Astrocyte of the spinal cord (primary cell): ENCODE data around the gene ANAPC10.

Experiments used
- DNase-seq: peaks from one replicate; pipeline ENCODE4 v3.0.0; 2011; ENCODE audit warnings: low read depth, low spot score
- H3K4me3 ChIP-seq: 2 replicates; pipeline ENCODE4 v1.5.1; 2011; ENCODE audit warnings: low read depth, mild to moderate bottlenecking, low read length, moderate library complexity
- in situ Hi-C: cut with HindIII; loops from 2 replicates; pipeline ENCODE4 v1.10.0; 2017; ENCODE audit warnings: low sequenced_read_pairs
- TF ChIP-seq, protein P1 (sequence below): IDR thresholded peaks from 2 replicates; pipeline ENCODE4 v1.5.1; 2012; ENCODE audit warnings: low read depth, mild to moderate bottlenecking, low read length, inconsistent platforms

The ANAPC10 gene

DNA sequence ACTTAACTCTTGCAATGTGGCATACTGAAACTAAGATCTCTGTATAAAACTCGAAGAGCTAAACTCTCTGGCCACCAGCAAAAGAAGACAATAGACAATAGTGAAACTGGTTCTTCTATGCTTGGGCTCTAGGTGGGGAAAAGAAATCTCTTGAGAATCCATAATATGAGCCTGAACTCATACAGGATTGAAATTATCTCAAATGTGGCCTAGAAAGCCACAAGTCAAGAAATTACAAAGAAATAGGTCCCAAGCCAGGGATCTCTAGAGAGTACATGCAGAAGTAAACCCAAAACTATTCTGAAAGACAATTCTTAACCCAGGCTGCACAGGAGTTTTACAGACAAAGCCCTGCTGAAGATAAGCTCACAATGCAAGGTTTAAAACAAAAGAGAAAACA is 127.4 kb downstream of the ANAPC10 start:
- in situ Hi-C loops = no loop called here
- DNase-seq = no peak
- TF ChIP-seq, protein P1, sequence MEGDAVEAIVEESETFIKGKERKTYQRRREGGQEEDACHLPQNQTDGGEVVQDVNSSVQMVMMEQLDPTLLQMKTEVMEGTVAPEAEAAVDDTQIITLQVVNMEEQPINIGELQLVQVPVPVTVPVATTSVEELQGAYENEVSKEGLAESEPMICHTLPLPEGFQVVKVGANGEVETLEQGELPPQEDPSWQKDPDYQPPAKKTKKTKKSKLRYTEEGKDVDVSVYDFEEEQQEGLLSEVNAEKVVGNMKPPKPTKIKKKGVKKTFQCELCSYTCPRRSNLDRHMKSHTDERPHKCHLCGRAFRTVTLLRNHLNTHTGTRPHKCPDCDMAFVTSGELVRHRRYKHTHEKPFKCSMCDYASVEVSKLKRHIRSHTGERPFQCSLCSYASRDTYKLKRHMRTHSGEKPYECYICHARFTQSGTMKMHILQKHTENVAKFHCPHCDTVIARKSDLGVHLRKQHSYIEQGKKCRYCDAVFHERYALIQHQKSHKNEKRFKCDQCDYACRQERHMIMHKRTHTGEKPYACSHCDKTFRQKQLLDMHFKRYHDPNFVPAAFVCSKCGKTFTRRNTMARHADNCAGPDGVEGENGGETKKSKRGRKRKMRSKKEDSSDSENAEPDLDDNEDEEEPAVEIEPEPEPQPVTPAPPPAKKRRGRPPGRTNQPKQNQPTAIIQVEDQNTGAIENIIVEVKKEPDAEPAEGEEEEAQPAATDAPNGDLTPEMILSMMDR = no peak

DNA sequence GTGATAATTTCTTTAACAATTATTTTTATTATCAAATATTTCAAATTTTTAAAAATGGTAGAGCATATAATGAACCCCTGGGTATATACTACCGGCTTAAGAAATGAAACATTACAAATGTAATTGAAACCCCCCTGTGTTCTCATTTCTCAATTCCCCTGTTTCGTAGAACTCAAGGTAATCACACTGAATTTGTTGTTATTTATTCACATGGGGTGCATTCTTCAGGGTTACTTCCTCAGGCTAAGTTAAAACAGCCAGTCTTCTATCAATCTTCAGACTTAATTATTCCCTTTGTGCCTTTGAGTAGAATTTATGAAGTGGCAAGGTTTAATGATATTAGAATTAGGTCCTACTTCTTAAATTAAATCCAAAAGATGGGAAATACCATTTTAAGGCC is 128.2 kb downstream of the ANAPC10 start:
- TF ChIP-seq, protein P1 = no peak
- no peak for DNase-seq
- in situ Hi-C loops = no loop called here
- H3K4me3 ChIP-seq = no peak overlapping the region

More for the DNA sequence above, 127.4 kb downstream of the ANAPC10 start:
- no peak overlapping the region for H3K4me3 ChIP-seq

DNA sequence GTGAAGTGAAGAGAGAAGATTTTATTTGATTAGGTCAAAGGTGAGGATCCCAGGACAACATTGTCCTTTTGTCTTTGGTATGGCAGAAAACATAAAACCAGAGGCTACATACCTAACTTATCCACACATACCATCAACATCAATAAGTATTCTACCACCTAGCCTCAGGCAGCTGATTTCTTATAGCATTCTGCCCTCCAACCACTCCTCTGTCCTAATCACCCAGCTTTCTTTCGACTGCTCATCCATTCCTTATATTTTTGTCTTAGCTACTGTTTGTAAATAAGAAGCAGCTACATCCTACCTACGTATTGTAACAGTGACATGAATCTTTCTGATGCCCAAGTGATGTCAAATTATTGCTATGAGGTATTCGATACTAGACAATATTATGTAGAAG is 129.4 kb downstream of the ANAPC10 start:
- DNase-seq = no peak
- TF ChIP-seq, protein P1 = no peak
- H3K4me3 ChIP-seq = no peak overlapping the region
- in situ Hi-C loops = no loop called here

DNA sequence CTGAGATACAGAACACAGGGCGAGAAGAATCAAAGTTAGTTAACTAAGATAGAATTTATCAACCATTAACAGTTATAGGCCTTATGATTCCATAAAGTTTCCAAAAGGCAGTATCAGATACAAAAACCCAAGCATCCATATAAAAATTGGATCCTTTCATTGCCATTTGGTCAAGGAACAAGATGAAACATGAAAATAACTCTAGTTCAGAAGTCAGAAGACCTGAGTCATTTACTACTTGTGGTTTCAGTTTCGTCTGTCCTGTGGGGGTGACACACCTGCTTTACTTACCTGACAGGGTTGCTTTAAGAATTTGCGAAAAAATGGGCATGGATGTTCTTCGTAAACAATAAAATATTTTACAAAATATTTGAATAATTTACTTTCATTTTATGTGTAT is 130.8 kb downstream of the ANAPC10 start:
- no peak for DNase-seq
- H3K4me3 ChIP-seq = no peak overlapping the region
- TF ChIP-seq, protein P1 = no peak
- in situ Hi-C loops = no loop called here

DNA sequence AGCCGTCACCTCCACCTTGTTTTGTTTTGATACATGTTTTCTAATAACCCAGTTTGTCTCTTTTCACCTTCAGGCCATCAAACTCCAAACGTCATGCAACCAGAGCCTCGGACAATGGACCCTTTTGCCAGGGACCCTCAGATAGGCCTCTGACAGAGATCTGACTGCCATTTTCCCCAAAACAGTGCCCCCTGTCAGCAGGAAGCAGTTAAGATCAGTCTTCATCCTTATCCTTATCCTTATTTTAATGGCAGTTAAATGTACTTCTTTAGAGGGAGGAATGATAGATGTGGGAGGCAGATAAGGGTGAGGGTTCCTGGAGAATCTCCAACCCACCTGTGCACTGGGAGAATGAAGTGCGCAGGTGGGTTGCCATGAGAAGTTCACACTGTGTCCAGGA is 135.7 kb downstream of the ANAPC10 start:
- in situ Hi-C loops = no loop called here
- H3K4me3 ChIP-seq = no peak overlapping the region
- DNase-seq = no peak
- TF ChIP-seq, protein P1 = no peak

DNA sequence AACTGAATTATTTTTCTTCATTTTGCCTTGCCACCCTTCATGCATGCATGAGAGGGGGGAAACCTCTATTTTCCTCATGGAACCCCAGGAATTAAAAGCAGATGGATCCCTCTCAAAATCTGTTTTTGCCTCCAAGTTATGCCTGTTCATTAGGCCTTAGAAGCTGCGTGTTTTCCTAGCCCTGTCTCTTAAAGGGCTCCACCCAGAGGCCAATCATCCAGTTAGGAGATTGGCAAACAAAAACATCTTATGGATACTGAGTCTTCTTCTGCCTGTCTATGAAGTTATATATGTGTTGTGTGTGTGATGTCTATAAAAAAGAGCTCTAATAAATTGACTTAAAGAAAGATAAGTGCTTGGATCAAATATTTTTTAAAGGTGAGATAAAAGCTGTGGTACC is 142.9 kb downstream of the ANAPC10 start:
- in situ Hi-C loops = no loop called here
- no peak for DNase-seq
- no peak overlapping the region for H3K4me3 ChIP-seq
- TF ChIP-seq, protein P1 = no peak

DNA sequence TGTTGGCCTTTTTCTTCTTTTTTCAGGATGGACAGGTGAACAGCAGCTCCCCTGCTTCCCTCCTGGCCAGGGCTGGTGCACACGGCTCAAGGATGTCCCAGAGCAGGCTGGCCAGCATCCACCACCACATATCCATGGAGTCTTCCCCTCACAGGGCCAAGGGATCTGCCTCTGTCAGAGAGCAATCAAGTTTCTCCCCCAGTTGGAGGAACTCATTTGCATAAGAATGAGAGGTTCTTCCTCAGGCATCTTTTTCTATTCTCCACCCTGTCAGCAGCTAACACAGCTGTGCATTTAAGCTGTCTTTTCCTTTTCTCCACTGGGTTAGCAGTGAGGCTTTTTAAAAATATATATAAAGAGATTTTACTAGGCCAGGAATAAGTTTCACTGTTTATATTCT is 143.8 kb downstream of the ANAPC10 start:
- DNase-seq = no peak
- in situ Hi-C loops = no loop called here

More for the DNA sequence above, 143.8 kb downstream of the ANAPC10 start:
- no peak overlapping the region for H3K4me3 ChIP-seq
- TF ChIP-seq, protein P1 = no peak
